Epithelial cell of prostate (primary cell): Measurements from ENCODE around the gene ACTRT2.

Experiments
- DNase-seq: peaks from one replicate; pipeline ENCODE4 v3.0.0-alpha.2; 2011; ENCODE audit warnings: low read depth, low spot score
- H3K27ac ChIP-seq: fragments of 450-650 bp; 2 replicates; pipeline ENCODE4 v1.5.1; 2017; ENCODE audit warnings: mild to moderate bottlenecking

The ACTRT2 gene

GRCh38 chr1:2983319-2983705, 38.0 kb upstream of the ACTRT2 start:
- H3K27ac ChIP-seq, result no peak overlapping the region
- DNase-seq, result no peak

- no peak for DNase-seq
These were observed 37.4 kb upstream of the ACTRT2 start for GRCh38 chr1:2983706-2984398.

GRCh38 chr1:2984399-2985061, 36.7 kb upstream of the ACTRT2 start:
- no peak for DNase-seq
- H3K27ac ChIP-seq, result no peak overlapping the region

More at GRCh38 chr1:2983706-2984398, 37.4 kb upstream of the ACTRT2 start:
- no peak overlapping the region for H3K27ac ChIP-seq

GRCh38 chr1:2985067-2985561, 36.2 kb upstream of the ACTRT2 start:
- no peak for DNase-seq
- H3K27ac ChIP-seq, result no peak overlapping the region

- DNase-seq, result no peak
- H3K27ac ChIP-seq, result no peak overlapping the region
These were observed 35.3 kb upstream of the ACTRT2 start for GRCh38 chr1:2985694-2986548.

GRCh38 chr1:2986549-2987305, 34.5 kb upstream of the ACTRT2 start:
- no peak for DNase-seq
- no peak overlapping the region for H3K27ac ChIP-seq

- H3K27ac ChIP-seq, result no peak overlapping the region
- DNase-seq, result no peak
These were observed 33.5 kb upstream of the ACTRT2 start for GRCh38 chr1:2987773-2988172.

- DNase-seq, result no peak
- no peak overlapping the region for H3K27ac ChIP-seq
These were observed 33.0 kb upstream of the ACTRT2 start for GRCh38 chr1:2988256-2988655.

GRCh38 chr1:2989185-2989584, 32.1 kb upstream of the ACTRT2 start:
- H3K27ac ChIP-seq, result no peak overlapping the region

GRCh38 chr1:2989976-2990375, 31.3 kb upstream of the ACTRT2 start:
- H3K27ac ChIP-seq, result no peak overlapping the region
- DNase-seq, result no peak

More at GRCh38 chr1:2989185-2989584, 32.1 kb upstream of the ACTRT2 start:
- DNase-seq, result no peak

GRCh38 chr1:2990376-2991115, 30.7 kb upstream of the ACTRT2 start:
- H3K27ac ChIP-seq, result no peak overlapping the region
- no peak for DNase-seq

- no peak for DNase-seq
- no peak overlapping the region for H3K27ac ChIP-seq
These were observed 29.3 kb upstream of the ACTRT2 start for GRCh38 chr1:2991753-2992495.

- no peak for DNase-seq
- H3K27ac ChIP-seq, result no peak overlapping the region
These were observed 22.7 kb upstream of the ACTRT2 start for GRCh38 chr1:2998503-2999100.

- DNase-seq, result no peak
- H3K27ac ChIP-seq, result no peak overlapping the region
These were observed 22.1 kb upstream of the ACTRT2 start for GRCh38 chr1:2999138-2999537.

GRCh38 chr1:2999571-2999970, 21.7 kb upstream of the ACTRT2 start:
- H3K27ac ChIP-seq, result no peak overlapping the region
- no peak for DNase-seq

- H3K27ac ChIP-seq, result no peak overlapping the region
- DNase-seq, result no peak
These were observed 21.1 kb upstream of the ACTRT2 start for GRCh38 chr1:3000214-3000613.

- DNase-seq, result no peak
- no peak overlapping the region for H3K27ac ChIP-seq
These were observed 20.4 kb upstream of the ACTRT2 start for GRCh38 chr1:3000671-3001470.
